ENCODE results near the gene ASCC1.

DNA sequence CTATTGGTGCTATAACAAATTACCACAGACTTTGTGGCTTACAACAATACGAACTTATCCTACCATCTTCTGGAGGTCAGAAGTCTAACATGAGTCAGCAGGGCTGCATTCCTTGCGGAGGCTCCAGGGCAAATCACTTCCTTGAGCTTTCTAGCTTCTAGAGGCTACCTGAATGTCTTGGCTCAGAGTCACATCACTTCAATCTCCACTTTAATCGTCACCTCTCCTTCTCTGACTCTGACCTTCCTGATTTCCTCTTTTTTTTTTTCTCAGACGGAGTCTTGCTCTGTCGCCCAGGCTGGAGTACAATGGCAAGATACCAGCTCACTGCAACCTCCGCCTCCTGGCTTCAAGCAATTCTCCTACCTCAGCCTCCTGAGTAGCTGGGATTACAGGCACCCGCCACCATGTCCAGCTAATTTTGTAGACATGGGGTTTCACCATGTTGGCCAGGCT lies 44.9 kb downstream of the ASCC1 start:
- TF ChIP-seq ZNF274 (IDR thresholded peaks at IDR 0.05; ENCODE audit: low read depth, low read length) (no peak), SUZ12 (IDR thresholded peaks at IDR 0.05; ENCODE audit: extremely low read depth, insufficient read depth, insufficient read length) (no peak), YY1 (IDR thresholded peaks at IDR 0.05; ENCODE audit: insufficient read depth, insufficient read length) (no peak)

Data from NT2/D1 (cell line).